ENCODE results near the gene AUNIP. TPM values are rescaled to one million over a fixed set of nuclear protein-coding genes. Genes with fewer than 3 reads are reported as not detected.

The AUNIP gene
- total RNA-seq, 1 experiment from 2014 or later: 7.7 TPM

GRCh38 chr1:25862785-25863485 is 3.7 kb upstream of the AUNIP start:
- no peaks in the 10 kb centered on the region for H3K9me3 Mint-ChIP-seq (ENCODE audit: low read depth, unreplicated experiment)
- H3K27ac Mint-ChIP-seq (ENCODE audit: unreplicated experiment): no peak overlapping the region
- DNase-seq: no peak
- no peak overlapping the region for H3K4me3 Mint-ChIP-seq (ENCODE audit: low read depth, unreplicated experiment)
- intact Hi-C loops (cut with micrococcal nuclease; ENCODE audit: unreplicated experiment): no loop called here
- TF ChIP-seq, protein P1, sequence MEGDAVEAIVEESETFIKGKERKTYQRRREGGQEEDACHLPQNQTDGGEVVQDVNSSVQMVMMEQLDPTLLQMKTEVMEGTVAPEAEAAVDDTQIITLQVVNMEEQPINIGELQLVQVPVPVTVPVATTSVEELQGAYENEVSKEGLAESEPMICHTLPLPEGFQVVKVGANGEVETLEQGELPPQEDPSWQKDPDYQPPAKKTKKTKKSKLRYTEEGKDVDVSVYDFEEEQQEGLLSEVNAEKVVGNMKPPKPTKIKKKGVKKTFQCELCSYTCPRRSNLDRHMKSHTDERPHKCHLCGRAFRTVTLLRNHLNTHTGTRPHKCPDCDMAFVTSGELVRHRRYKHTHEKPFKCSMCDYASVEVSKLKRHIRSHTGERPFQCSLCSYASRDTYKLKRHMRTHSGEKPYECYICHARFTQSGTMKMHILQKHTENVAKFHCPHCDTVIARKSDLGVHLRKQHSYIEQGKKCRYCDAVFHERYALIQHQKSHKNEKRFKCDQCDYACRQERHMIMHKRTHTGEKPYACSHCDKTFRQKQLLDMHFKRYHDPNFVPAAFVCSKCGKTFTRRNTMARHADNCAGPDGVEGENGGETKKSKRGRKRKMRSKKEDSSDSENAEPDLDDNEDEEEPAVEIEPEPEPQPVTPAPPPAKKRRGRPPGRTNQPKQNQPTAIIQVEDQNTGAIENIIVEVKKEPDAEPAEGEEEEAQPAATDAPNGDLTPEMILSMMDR (IDR thresholded peaks at IDR 0.05; ENCODE audit: unreplicated experiment): no peak
- peaks cover 37% of the 10 kb centered on the region for H3K36me3 Mint-ChIP-seq (ENCODE audit: insufficient read depth, unreplicated experiment)
- no peaks in the 10 kb centered on the region for H3K27me3 Mint-ChIP-seq (ENCODE audit: unreplicated experiment)
- no TSS peak for BruUV-seq (replicated peaks)
- CTCF ChIA-PET: no interaction called here
- H3K4me1 Mint-ChIP-seq (ENCODE audit: low read depth, unreplicated experiment): peaks cover 19% of the 10 kb centered on the region

DNA sequence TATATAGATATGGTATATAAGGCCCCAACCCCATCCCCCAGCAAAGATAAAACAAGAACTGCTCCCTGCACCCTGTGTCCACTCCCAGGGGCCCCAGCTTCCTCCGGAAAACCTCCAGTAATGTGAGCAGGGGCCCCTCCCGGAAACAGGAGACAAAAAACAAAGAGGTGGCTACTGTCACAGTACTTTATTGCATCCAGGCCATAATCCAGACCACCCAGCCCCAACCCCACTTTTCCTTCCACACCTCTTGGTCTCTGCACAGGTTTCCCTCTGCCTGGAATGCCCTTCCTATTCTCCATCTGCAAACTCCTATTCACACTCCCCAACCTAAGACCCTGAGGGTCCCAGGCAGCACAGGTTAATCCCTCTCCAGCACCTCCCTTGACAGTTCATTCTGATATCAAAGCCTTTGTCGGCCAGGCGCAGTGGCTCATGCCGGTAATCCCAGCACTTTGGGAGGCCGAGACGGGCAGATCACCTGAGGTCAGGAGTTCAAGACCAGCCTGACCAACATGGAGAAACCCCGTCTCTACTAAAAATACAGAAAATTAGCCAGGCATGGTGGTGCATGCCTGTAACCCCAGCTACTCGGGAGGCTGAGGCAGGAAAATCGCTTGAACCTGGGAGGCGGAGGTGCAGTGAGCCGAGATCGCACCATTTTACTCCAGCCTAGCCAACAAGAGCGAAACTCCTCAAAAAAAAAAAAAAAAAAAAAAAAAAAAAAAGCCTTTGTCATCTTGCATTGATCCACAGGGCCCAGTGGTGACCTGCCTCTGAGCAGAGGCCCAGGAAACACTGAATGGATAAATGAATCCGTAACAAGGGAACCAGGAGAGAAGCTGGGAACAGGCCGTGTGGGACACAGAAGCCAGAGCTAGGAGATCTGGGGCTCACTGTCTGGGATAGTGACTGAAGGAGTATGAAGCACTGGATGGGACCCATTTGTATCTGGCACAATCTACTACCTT is 2.3 kb upstream of the AUNIP start:
- H3K9me3 Mint-ChIP-seq (ENCODE audit: low read depth, unreplicated experiment): no peaks in the 10 kb centered on the region
- H3K27ac Mint-ChIP-seq (ENCODE audit: unreplicated experiment): no peak overlapping the region
- intact Hi-C loops (cut with micrococcal nuclease; ENCODE audit: unreplicated experiment): no loop called here
- TF ChIP-seq, protein P1 (IDR thresholded peaks at IDR 0.05; ENCODE audit: unreplicated experiment): no peak
- no peak for DNase-seq
- H3K4me3 Mint-ChIP-seq (ENCODE audit: low read depth, unreplicated experiment): peak overlapping the region; percentile 27
- no peaks in the 10 kb centered on the region for H3K27me3 Mint-ChIP-seq (ENCODE audit: unreplicated experiment)
- CTCF ChIA-PET: no interaction called here
- no TSS peak for BruUV-seq (replicated peaks)
- peaks cover 15% of the 10 kb centered on the region for H3K4me1 Mint-ChIP-seq (ENCODE audit: low read depth, unreplicated experiment)
- H3K36me3 Mint-ChIP-seq (ENCODE audit: insufficient read depth, unreplicated experiment): peaks cover 31% of the 10 kb centered on the region

DNA sequence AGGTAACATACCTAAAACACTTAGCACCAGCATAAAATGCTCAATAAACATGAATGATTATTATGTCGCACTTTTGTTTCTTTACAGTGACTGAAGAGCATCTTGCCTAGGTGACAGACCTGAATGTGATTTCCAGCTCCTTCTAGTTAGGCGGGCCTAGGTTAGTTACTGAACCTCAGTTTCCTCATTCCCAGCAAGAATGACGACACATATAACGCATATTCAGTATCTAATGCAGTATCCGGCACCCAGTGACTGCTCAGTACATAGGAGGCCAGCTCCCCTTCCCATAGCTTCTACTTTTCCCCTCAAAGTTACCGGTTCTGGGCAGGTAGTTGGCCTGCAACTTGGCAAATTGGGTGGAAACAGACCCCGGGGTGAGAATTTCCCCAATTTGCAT is 763 bp downstream of the AUNIP start:
- CTCF ChIA-PET: no interaction called here
- TF ChIP-seq, protein P1 (IDR thresholded peaks at IDR 0.05; ENCODE audit: unreplicated experiment): no peak
- Mint-ChIP-seq H3K36me3 (ENCODE audit: insufficient read depth, unreplicated experiment) (peaks cover 20% of the 10 kb centered on the region), H3K4me1 (ENCODE audit: low read depth, unreplicated experiment) (peaks cover 18% of the 10 kb centered on the region), H3K27ac (ENCODE audit: unreplicated experiment) (peak overlapping the region; percentile 83), H3K27me3 (ENCODE audit: unreplicated experiment) (no peaks in the 10 kb centered on the region), H3K9me3 (ENCODE audit: low read depth, unreplicated experiment) (no peaks in the 10 kb centered on the region), H3K4me3 (ENCODE audit: low read depth, unreplicated experiment) (peak overlapping the region; percentile 100)
- BruUV-seq (replicated peaks): TSS peak; percentile 25
- no peak for DNase-seq
- intact Hi-C loops (cut with micrococcal nuclease; ENCODE audit: unreplicated experiment): loop anchor here (2.0 kb wide), 1 partner anchor 32 kb away; no protein-coding TSS in a partner anchor

DNA sequence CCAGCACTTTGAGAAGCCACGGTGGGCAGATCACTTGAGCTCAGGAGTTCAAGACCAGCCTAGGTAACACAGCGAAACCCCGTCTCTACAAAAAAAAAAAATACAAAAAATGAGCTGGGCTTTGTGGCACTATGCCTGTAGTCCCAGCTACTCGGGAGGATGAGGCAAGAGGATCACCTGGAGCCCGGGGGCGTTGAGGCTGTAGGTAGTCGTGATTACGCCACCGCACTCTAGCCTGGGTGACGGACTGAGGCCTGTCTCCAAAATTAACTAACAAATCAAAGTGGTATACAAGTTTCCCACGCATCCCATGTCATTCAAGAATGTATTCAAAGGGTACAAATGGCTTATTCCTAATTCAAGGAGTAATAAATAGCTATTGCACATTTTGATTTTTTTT is 2.4 kb downstream of the AUNIP start:
- H3K9me3 Mint-ChIP-seq (ENCODE audit: low read depth, unreplicated experiment): no peaks in the 10 kb centered on the region

More for the DNA sequence above, 2.4 kb downstream of the AUNIP start:
- Mint-ChIP-seq H3K4me3 (ENCODE audit: low read depth, unreplicated experiment) (no peak overlapping the region), H3K27ac (ENCODE audit: unreplicated experiment) (no peak overlapping the region), H3K36me3 (ENCODE audit: insufficient read depth, unreplicated experiment) (peaks cover 20% of the 10 kb centered on the region), H3K4me1 (ENCODE audit: low read depth, unreplicated experiment) (peaks cover 18% of the 10 kb centered on the region), H3K27me3 (ENCODE audit: unreplicated experiment) (no peaks in the 10 kb centered on the region)
- TF ChIP-seq, protein P1 (IDR thresholded peaks at IDR 0.05; ENCODE audit: unreplicated experiment): no peak
- BruUV-seq (replicated peaks): TSS peak; percentile 9
- no peak for DNase-seq
- intact Hi-C loops (cut with micrococcal nuclease; ENCODE audit: unreplicated experiment): no loop called here
- CTCF ChIA-PET: interaction anchor here (0.7 kb wide), 1 partner anchor 19 kb away, joined by 5 read pairs; no protein-coding TSS in a partner anchor
